Liver (tissue), 3 donors: ENCODE data around the gene GDF11.

Source experiments
- CTCF ChIP-seq: fragments of 150-350 bp; IDR thresholded peaks from 2 replicates; pipeline ENCODE4 v1.5.1; 2017; ENCODE audit warnings: improper control_type of control experiment, low read depth, low read length; ENCODE audit not compliant: missing input control
- HNF4G ChIP-seq: IDR thresholded peaks from 2 replicates; pipeline ENCODE4 v1.6.1; 2016; ENCODE audit warnings: antibody characterized with exemption
- MAX ChIP-seq: IDR thresholded peaks from 2 replicates; pipeline ENCODE4 v1.6.1; 2016; ENCODE audit warnings: antibody characterized with exemption
- RAD21 ChIP-seq, 2 donors: IDR thresholded peaks; 2 replicates each; pipeline ENCODE4 v1.6.1; 2016; ENCODE audit warnings: antibody characterized with exemption in 2 of 2, mild to moderate bottlenecking in 2 of 2
- YY1 ChIP-seq: IDR thresholded peaks from 2 replicates; pipeline ENCODE4 v1.6.1; 2016; ENCODE audit warnings: antibody characterized with exemption, mild to moderate bottlenecking
- TF ChIP-seq, protein P1 (sequence below): IDR thresholded peaks from 2 replicates; pipeline ENCODE4 v1.6.1; 2016; ENCODE audit warnings: antibody characterized with exemption, mild to moderate bottlenecking
- donor health status: healthy.
- donor health status: healthy.

DNA sequence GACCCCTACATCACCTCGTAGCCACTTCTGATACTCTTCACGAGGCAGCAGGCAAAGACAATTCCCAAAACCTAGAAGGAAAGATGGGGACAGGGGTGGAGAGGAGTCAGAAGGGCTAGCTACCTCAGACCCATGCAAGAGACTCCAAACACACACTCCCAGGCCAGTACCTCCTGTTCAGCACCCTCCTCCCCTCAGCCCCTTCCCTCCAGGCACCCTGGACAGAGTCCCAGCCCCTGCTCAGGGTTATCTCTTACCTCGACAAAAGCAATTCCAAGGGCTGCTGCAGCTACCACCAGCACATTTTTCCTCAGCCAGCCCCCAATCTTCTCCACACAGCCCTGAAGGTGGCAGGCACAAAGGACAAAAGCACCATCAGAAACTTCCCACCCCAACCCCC lies 17.4 kb upstream of the GDF11 start:
- no peak for TF ChIP-seq CTCF
- TF ChIP-seq, protein P1, sequence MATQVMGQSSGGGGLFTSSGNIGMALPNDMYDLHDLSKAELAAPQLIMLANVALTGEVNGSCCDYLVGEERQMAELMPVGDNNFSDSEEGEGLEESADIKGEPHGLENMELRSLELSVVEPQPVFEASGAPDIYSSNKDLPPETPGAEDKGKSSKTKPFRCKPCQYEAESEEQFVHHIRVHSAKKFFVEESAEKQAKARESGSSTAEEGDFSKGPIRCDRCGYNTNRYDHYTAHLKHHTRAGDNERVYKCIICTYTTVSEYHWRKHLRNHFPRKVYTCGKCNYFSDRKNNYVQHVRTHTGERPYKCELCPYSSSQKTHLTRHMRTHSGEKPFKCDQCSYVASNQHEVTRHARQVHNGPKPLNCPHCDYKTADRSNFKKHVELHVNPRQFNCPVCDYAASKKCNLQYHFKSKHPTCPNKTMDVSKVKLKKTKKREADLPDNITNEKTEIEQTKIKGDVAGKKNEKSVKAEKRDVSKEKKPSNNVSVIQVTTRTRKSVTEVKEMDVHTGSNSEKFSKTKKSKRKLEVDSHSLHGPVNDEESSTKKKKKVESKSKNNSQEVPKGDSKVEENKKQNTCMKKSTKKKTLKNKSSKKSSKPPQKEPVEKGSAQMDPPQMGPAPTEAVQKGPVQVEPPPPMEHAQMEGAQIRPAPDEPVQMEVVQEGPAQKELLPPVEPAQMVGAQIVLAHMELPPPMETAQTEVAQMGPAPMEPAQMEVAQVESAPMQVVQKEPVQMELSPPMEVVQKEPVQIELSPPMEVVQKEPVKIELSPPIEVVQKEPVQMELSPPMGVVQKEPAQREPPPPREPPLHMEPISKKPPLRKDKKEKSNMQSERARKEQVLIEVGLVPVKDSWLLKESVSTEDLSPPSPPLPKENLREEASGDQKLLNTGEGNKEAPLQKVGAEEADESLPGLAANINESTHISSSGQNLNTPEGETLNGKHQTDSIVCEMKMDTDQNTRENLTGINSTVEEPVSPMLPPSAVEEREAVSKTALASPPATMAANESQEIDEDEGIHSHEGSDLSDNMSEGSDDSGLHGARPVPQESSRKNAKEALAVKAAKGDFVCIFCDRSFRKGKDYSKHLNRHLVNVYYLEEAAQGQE = no peak
- TF ChIP-seq RAD21 (IDR thresholded peaks at IDR 0.05) = no peak
- TF ChIP-seq YY1 = no peak
- no peak for TF ChIP-seq HNF4G
- no peak for TF ChIP-seq MAX
